ENCODE results near the gene SIK3.

The SIK3 gene

DNA sequence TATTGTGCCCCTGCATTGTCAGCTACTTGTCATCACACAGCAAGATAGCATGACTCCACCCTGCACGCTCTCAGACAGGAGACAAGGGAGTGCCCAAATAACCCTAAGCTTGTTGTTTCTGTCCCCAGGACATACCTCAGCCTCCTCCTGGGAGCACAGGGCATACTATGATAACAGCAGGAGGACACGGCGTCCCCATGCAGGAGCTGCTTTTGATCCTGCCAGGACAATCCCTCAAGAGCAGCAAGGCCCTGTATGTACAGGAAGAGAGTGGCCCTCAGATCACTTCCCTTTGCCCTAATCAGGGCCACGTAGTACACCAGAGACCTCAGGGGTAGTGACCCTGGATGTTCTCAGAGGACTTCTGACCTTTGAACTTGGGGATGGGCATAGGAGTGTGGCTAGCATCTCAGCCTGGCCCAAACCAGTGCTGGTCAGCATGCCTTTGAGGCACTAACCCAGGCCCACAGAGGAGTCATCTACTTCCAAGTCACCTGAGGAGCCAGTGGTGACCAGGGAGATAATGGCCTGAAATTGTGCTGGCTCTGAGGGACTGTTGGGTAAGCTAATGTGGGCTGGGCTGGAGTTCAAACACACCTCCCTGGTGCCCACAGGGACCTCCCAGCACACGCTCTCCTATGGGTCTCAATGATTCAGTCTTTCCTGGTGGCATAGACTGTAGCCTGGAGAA is 284.3 kb downstream of the SIK3 start:
- no peak overlapping the region for H3K4me2 ChIP-seq
- H3K27me3 ChIP-seq (ENCODE audit: insufficient read depth, low read depth): no peaks in the 10 kb centered on the region
- H3K36me3 ChIP-seq (ENCODE audit: insufficient read depth): no peaks in the 10 kb centered on the region
- H3K9ac ChIP-seq: no peak overlapping the region
- no peak overlapping the region for H3K4me3 ChIP-seq (IDR thresholded peaks at IDR 0.05; ENCODE audit: insufficient read depth, low read depth, low read length)
- H3K4me1 ChIP-seq (ENCODE audit: low read depth, poor library complexity, severe bottlenecking): no peaks in the 10 kb centered on the region
- H2AFZ ChIP-seq (ENCODE audit: low read depth): no peak overlapping the region
- no peaks in the 10 kb centered on the region for H3K79me2 ChIP-seq (ENCODE audit: insufficient read depth, low read depth)
- TF ChIP-seq, protein P1, sequence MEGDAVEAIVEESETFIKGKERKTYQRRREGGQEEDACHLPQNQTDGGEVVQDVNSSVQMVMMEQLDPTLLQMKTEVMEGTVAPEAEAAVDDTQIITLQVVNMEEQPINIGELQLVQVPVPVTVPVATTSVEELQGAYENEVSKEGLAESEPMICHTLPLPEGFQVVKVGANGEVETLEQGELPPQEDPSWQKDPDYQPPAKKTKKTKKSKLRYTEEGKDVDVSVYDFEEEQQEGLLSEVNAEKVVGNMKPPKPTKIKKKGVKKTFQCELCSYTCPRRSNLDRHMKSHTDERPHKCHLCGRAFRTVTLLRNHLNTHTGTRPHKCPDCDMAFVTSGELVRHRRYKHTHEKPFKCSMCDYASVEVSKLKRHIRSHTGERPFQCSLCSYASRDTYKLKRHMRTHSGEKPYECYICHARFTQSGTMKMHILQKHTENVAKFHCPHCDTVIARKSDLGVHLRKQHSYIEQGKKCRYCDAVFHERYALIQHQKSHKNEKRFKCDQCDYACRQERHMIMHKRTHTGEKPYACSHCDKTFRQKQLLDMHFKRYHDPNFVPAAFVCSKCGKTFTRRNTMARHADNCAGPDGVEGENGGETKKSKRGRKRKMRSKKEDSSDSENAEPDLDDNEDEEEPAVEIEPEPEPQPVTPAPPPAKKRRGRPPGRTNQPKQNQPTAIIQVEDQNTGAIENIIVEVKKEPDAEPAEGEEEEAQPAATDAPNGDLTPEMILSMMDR (conservative IDR thresholded peaks at IDR 0.05; ENCODE audit: low read depth, low read length): no peak
- no peaks in the 10 kb centered on the region for H4K20me1 ChIP-seq (ENCODE audit: insufficient read depth)
- H3K27ac ChIP-seq: no peak overlapping the region

DNA sequence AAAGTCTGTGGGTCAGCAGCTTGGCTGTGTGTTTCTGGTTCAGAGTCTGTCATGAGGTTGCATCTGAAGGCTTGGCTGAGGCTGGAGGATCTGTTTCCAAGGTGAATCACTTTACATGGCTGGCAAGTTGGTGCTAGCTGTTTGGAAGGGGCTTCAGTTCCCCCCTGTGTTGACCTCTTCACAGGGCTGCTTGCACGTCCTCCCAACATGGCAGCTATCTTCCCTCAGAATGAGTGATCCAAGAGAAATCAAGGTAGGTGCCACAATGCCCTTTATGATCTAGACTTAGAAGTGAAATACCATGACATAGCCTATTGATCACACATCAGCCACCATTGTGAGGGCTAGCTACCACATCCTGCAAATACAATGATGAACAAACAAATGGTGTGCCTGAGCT is 285.1 kb downstream of the SIK3 start:
- no peak overlapping the region for H2AFZ ChIP-seq (ENCODE audit: low read depth)
- no peaks in the 10 kb centered on the region for H3K36me3 ChIP-seq (ENCODE audit: insufficient read depth)
- H3K27ac ChIP-seq: no peak overlapping the region
- no peaks in the 10 kb centered on the region for H4K20me1 ChIP-seq (ENCODE audit: insufficient read depth)
- no peak overlapping the region for H3K4me2 ChIP-seq
- H3K9ac ChIP-seq: no peak overlapping the region
- H3K4me3 ChIP-seq (IDR thresholded peaks at IDR 0.05; ENCODE audit: insufficient read depth, low read depth, low read length): no peak overlapping the region
- no peaks in the 10 kb centered on the region for H3K27me3 ChIP-seq (ENCODE audit: insufficient read depth, low read depth)
- H3K4me1 ChIP-seq (ENCODE audit: low read depth, poor library complexity, severe bottlenecking): no peaks in the 10 kb centered on the region
- TF ChIP-seq, protein P1 (conservative IDR thresholded peaks at IDR 0.05; ENCODE audit: low read depth, low read length): no peak
- no peaks in the 10 kb centered on the region for H3K79me2 ChIP-seq (ENCODE audit: insufficient read depth, low read depth)

DNA sequence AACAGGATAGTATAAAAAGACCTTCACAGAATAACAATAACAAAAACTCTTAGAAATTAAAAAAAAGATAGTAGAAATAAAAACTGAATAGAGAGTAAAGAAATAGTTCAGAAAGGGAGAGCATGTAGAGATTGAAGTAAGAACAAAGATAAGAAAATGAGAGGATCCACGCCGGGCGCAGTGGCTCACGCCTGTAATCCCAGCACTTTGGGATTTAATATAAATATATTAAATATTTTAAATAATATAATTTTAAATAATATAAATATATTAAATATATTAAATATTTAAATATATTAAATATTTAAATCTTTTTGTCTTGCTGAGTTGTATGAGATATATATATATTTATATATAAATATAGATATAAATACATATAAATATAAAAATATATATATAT is 286.1 kb downstream of the SIK3 start:
- Histone ChIP-seq H3K79me2 (ENCODE audit: insufficient read depth, low read depth) (no peaks in the 10 kb centered on the region), H4K20me1 (ENCODE audit: insufficient read depth) (no peaks in the 10 kb centered on the region), H3K9ac (no peak overlapping the region), H3K27ac (no peak overlapping the region), H2AFZ (ENCODE audit: low read depth) (no peak overlapping the region), H3K4me1 (ENCODE audit: low read depth, poor library complexity, severe bottlenecking) (no peaks in the 10 kb centered on the region), H3K27me3 (ENCODE audit: insufficient read depth, low read depth) (no peaks in the 10 kb centered on the region), H3K4me3 (IDR thresholded peaks at IDR 0.05; ENCODE audit: insufficient read depth, low read depth, low read length) (no peak overlapping the region), H3K4me2 (no peak overlapping the region), H3K36me3 (ENCODE audit: insufficient read depth) (no peaks in the 10 kb centered on the region)
- TF ChIP-seq, protein P1 (conservative IDR thresholded peaks at IDR 0.05; ENCODE audit: low read depth, low read length): no peak

DNA sequence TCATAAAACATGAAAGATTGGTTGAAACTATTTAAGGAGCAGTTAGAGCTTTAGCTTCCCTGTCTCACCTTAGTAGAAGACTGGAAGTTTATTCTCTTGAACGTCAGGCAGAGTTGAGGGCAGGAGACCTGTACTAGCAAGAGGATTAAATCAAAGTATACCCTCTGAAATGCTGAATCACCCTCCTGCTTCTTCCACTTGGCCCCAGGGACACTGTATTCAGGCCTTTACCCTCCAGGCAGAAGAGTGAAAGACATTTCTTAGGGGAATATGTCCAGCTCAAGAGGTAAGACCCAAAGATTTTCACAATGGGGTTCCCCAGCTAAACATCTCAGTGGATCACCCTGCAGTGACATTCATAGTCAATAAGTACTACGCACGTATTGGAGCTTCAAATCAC is 287.0 kb downstream of the SIK3 start:
- H3K9ac ChIP-seq: no peak overlapping the region
- TF ChIP-seq, protein P1 (conservative IDR thresholded peaks at IDR 0.05; ENCODE audit: low read depth, low read length): no peak
- no peak overlapping the region for H3K4me3 ChIP-seq (IDR thresholded peaks at IDR 0.05; ENCODE audit: insufficient read depth, low read depth, low read length)
- no peaks in the 10 kb centered on the region for H3K4me1 ChIP-seq (ENCODE audit: low read depth, poor library complexity, severe bottlenecking)
- H3K27me3 ChIP-seq (ENCODE audit: insufficient read depth, low read depth): no peaks in the 10 kb centered on the region
- H3K36me3 ChIP-seq (ENCODE audit: insufficient read depth): no peaks in the 10 kb centered on the region
- H2AFZ ChIP-seq (ENCODE audit: low read depth): no peak overlapping the region
- H4K20me1 ChIP-seq (ENCODE audit: insufficient read depth): no peaks in the 10 kb centered on the region
- H3K4me2 ChIP-seq: no peak overlapping the region
- no peak overlapping the region for H3K27ac ChIP-seq
- no peaks in the 10 kb centered on the region for H3K79me2 ChIP-seq (ENCODE audit: insufficient read depth, low read depth)
